Measurements from ENCODE around the gene ZBTB40. TPM values are rescaled to one million over a fixed set of nuclear protein-coding genes. Genes with fewer than 3 reads are reported as not detected.

ZBTB40 gene
- total and polyA plus RNA-seq, 4 donors, result 6.6 to 19.3 (median 12.0) TPM

DNA sequence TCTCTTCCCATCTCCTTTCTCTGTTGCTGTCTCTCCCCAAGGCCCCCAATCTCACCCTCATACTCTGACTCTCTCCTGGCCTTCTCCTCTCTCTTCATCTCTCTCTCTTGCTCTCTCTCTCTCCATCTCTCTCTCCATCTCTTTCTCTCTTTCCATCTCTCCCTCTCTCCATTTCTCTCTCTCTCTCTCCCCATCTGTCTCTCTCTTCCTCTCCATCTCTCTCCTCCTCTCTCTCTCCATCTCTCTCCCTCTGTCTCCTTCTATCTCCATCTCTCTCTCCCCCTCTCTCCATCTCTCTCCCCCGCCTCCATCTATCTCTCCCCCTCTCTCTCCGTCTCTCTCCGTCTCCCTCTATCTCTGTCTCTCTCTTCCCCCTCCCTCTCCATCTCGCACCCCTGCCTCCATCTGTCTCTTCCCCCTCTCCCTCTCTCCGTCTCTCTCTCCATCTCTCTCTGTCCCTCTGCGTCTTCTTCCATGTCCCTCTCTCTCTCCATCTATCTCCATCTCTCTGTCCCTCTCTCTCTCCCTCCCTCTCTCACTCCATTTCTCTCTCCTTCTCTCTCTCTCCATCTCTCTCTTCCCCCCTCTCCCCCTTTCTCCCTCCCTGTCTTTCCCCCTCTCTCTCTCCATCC lies 95.7 kb downstream of the ZBTB40 start:
- Histone ChIP-seq H3K27me3 (ENCODE audit: control insufficient read depth in 3 of 3, insufficient read depth in 3 of 3, low read length in 2 of 3) (peaks cover 0 to 28% (median 15%) of the 10 kb centered on the region in 3 donors), H3K27ac (ENCODE audit: low read depth in 1 of 2, low read length in 1 of 2) (no peak overlapping the region), H3K9ac (ENCODE audit: insufficient read depth in 1 of 2, low read length in 2 of 2) (no peak overlapping the region), H3K4me3 (no peak overlapping the region), H3K4me1 (ENCODE audit: control insufficient read depth in 5 of 5, insufficient read depth in 5 of 5, low read length in 5 of 5) (peaks cover 0 to 5% (median 0%) of the 10 kb centered on the region in 5 donors), H3K36me3 (ENCODE audit: control insufficient read depth in 4 of 4, insufficient read depth in 4 of 4, low read length in 4 of 4) (no peaks in the 10 kb centered on the region), H3K9me3 (ENCODE audit: control insufficient read depth in 4 of 4, insufficient read depth in 3 of 4, low read length in 3 of 4) (no peaks in the 10 kb centered on the region)
- ATAC-seq (ENCODE audit: insufficient read depth, low FRiP score) (no peak), DNase-seq (no peak)
- 72 to 81% methylated on average over 6 of the region's 6 CpGs for WGBS, 2 donors
- TF ChIP-seq, protein P1, sequence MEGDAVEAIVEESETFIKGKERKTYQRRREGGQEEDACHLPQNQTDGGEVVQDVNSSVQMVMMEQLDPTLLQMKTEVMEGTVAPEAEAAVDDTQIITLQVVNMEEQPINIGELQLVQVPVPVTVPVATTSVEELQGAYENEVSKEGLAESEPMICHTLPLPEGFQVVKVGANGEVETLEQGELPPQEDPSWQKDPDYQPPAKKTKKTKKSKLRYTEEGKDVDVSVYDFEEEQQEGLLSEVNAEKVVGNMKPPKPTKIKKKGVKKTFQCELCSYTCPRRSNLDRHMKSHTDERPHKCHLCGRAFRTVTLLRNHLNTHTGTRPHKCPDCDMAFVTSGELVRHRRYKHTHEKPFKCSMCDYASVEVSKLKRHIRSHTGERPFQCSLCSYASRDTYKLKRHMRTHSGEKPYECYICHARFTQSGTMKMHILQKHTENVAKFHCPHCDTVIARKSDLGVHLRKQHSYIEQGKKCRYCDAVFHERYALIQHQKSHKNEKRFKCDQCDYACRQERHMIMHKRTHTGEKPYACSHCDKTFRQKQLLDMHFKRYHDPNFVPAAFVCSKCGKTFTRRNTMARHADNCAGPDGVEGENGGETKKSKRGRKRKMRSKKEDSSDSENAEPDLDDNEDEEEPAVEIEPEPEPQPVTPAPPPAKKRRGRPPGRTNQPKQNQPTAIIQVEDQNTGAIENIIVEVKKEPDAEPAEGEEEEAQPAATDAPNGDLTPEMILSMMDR (IDR thresholded peaks at IDR 0.05; ENCODE audit: control extremely low read depth, extremely low read depth), result no peak

DNA sequence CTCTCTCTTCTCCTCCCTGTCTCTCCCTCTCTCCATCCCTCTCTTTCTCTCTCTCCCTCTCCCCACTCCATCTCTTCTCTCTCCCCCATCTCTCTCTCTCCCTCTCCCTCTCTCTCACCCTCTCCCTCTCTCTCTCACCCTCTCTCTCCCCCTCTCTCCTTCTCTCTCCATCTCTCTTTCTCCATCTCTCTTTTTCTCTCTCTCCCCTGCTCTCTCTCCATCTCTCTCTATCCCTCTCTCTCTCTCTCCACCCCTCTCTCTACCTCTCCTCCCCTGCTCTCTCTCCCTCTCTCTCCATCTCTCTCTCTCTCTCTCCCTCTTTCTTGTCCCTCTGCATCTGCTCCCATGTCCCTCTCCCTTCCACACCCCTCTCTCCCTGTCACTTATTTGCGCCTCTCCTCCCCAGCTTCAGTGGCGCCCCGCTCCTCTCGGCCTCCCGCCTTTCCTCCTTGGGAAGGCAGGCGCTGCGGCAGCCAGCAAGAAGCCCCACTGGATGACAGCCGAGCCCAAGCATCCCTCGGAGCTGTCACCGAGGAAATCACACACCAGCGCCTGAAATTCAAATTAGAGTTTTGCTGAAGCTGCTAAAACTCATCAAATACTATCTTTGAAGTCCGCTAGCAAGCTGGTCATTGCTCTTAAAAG lies 96.3 kb downstream of the ZBTB40 start:
- Histone ChIP-seq H3K9ac (ENCODE audit: insufficient read depth in 1 of 2, low read length in 2 of 2) (no peak overlapping the region), H3K36me3 (ENCODE audit: control insufficient read depth in 4 of 4, insufficient read depth in 4 of 4, low read length in 4 of 4) (no peaks in the 10 kb centered on the region), H3K4me1 (ENCODE audit: control insufficient read depth in 5 of 5, insufficient read depth in 5 of 5, low read length in 5 of 5) (peaks cover 0 to 5% (median 0%) of the 10 kb centered on the region in 5 donors), H3K27me3 (ENCODE audit: control insufficient read depth in 3 of 3, insufficient read depth in 3 of 3, low read length in 2 of 3) (peaks cover 0 to 28% (median 15%) of the 10 kb centered on the region in 3 donors), H3K27ac (ENCODE audit: low read depth in 1 of 2, low read length in 1 of 2) (no peak overlapping the region), H3K4me3 (no peak overlapping the region), H3K9me3 (ENCODE audit: control insufficient read depth in 4 of 4, insufficient read depth in 3 of 4, low read length in 3 of 4) (no peaks in the 10 kb centered on the region)
- DNase-seq (peak in 1 of 3 donors; percentile 9), ATAC-seq (ENCODE audit: insufficient read depth, low FRiP score) (no peak)
- TF ChIP-seq, protein P1 (IDR thresholded peaks at IDR 0.05; ENCODE audit: control extremely low read depth, extremely low read depth), result no peak
- WGBS, 2 donors, result 15 to 17% methylated on average over 12 of the region's 12 CpGs

DNA sequence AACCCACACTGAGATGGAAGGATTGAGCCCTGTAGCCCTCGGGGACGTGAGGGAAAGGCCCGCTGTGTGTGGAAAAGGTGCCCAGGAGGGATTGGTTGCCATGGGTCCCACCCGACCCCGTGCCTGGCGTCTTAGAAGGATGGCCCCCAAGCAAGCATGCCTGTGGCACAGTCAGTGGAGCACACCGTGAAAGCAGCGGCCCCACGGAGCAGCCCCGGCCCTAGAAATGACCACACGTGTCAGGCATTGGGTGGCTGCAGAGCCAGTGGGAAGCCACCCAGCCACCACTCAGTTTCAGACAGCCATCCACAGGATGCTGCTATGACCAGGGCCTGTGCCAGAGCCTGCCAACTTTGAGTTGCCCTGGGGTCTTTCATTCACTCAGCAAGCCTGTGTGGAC lies 98.4 kb downstream of the ZBTB40 start:
- Histone ChIP-seq H3K4me1 (ENCODE audit: control insufficient read depth in 5 of 5, insufficient read depth in 5 of 5, low read length in 5 of 5) (peaks cover 0 to under 1% (median 0%) of the 10 kb centered on the region in 5 donors), H3K9ac (ENCODE audit: insufficient read depth in 1 of 2, low read length in 2 of 2) (no peak overlapping the region), H3K27ac (ENCODE audit: low read depth in 1 of 2, low read length in 1 of 2) (no peak overlapping the region), H3K36me3 (ENCODE audit: control insufficient read depth in 4 of 4, insufficient read depth in 4 of 4, low read length in 4 of 4) (no peaks in the 10 kb centered on the region), H3K4me3 (no peak overlapping the region), H3K9me3 (ENCODE audit: control insufficient read depth in 4 of 4, insufficient read depth in 3 of 4, low read length in 3 of 4) (no peaks in the 10 kb centered on the region), H3K27me3 (ENCODE audit: control insufficient read depth in 3 of 3, insufficient read depth in 3 of 3, low read length in 2 of 3) (peaks cover 0 to 28% (median 15%) of the 10 kb centered on the region in 3 donors)
- ATAC-seq (ENCODE audit: insufficient read depth, low FRiP score), result no peak
- no peak for DNase-seq
- WGBS, 2 donors, result 76 to 94% methylated on average over 11 of the region's 11 CpGs
- TF ChIP-seq, protein P1 (IDR thresholded peaks at IDR 0.05; ENCODE audit: control extremely low read depth, extremely low read depth), result no peak

All from lung (tissue), 12 donors.